A549 (cell line): ENCODE data around the gene SLC1A2.

ENCODE experiments used
- BHLHE40 ChIP-seq: IDR thresholded peaks from 2 replicates; pipeline ENCODE4 v1.6.1; 2012; ENCODE audit warnings: low read depth, low read length, inconsistent platforms
- CEBPB ChIP-seq, 2 experiments: fragments of >200 bp in 1 of 2; sonication (Bioruptor Twin) in 1 of 2; formaldehyde crosslinking in 1 of 2; IDR thresholded peaks; 2 replicates each; pipeline ENCODE4 v1.6.1; 2012 to 2016
- CTCF ChIP-seq: fragments of >200 bp; sonication (Bioruptor Twin); formaldehyde crosslinking; IDR thresholded peaks from 3 replicates; pipeline ENCODE4 v1.5.1; 2016
- EP300 ChIP-seq, 2 experiments: fragments of >200 bp; sonication (Bioruptor Twin); formaldehyde crosslinking; IDR thresholded peaks; 2 replicates in 1 of 2; 3 replicates in 1 of 2; pipeline ENCODE4 v1.6.1; 2016 to 2017
- MAX ChIP-seq: IDR thresholded peaks from 2 replicates; pipeline ENCODE4 v1.6.1; 2012
- MAZ ChIP-seq: fragments of 150-350 bp; IDR thresholded peaks from 2 replicates; pipeline ENCODE4 v1.6.1; 2014; ENCODE audit warnings: antibody characterized with exemption, low read depth, low read length, borderline replicate concordance
- NR3C1 ChIP-seq: fragments of >200 bp; sonication (Bioruptor Twin); formaldehyde crosslinking; IDR thresholded peaks from 3 replicates; pipeline ENCODE4 v1.6.1; 2017
- RAD21 ChIP-seq, 2 experiments: fragments of >200 bp in 1 of 2; sonication (Bioruptor Twin) in 1 of 2; formaldehyde crosslinking in 1 of 2; IDR thresholded peaks in 1 of 2; conservative IDR thresholded peaks in 1 of 2; 2 replicates in 1 of 2; 3 replicates in 1 of 2; pipeline ENCODE4 v1.6.1; 2012 to 2018; ENCODE audit warnings: inconsistent platforms in 1 of 2
- RFX5 ChIP-seq: fragments of 450-650 bp; IDR thresholded peaks from 2 replicates; pipeline ENCODE4 v1.7.1; 2014; ENCODE audit warnings: antibody characterized with exemption, mild to moderate bottlenecking, moderate library complexity
- SMC3 ChIP-seq: fragments of >200 bp; sonication (Bioruptor Twin); formaldehyde crosslinking; IDR thresholded peaks from 3 replicates; pipeline ENCODE4 v1.6.1; 2018; ENCODE audit warnings: inconsistent platforms
- USF2 ChIP-seq: fragments of 450-650 bp; IDR thresholded peaks from 2 replicates; pipeline ENCODE4 v1.6.1; 2014; ENCODE audit warnings: antibody characterized with exemption

- no peak for TF ChIP-seq MAZ
- TF ChIP-seq EP300 (IDR thresholded peaks at IDR 0.05): no peak
- TF ChIP-seq CTCF: no peak
- TF ChIP-seq CEBPB (IDR thresholded peaks at IDR 0.05): no peak
- no peak for TF ChIP-seq MAX
- no peak for TF ChIP-seq USF2
- no peak for TF ChIP-seq RAD21 (conservative IDR thresholded peaks at IDR 0.05 in 1 of 2, IDR thresholded peaks at IDR 0.05 in 1 of 2)
- TF ChIP-seq NR3C1: no peak
- no peak for TF ChIP-seq RFX5
- TF ChIP-seq BHLHE40: no peak
- no peak for TF ChIP-seq SMC3
Measured at GRCh38 chr11:35228328-35228725, 191.0 kb downstream of the SLC1A2 start.
